HG02798 (cell line): ENCODE data around the gene JAM3.

Source experiments
- ATAC-seq: cut with Tn5 transposase; IDR thresholded peaks from one replicate; pipeline ENCODE4 v1.9.1; 2021; ENCODE audit warnings: mild to moderate bottlenecking; ENCODE audit not compliant: unreplicated experiment, poor library complexity

Gene JAM3

DNA sequence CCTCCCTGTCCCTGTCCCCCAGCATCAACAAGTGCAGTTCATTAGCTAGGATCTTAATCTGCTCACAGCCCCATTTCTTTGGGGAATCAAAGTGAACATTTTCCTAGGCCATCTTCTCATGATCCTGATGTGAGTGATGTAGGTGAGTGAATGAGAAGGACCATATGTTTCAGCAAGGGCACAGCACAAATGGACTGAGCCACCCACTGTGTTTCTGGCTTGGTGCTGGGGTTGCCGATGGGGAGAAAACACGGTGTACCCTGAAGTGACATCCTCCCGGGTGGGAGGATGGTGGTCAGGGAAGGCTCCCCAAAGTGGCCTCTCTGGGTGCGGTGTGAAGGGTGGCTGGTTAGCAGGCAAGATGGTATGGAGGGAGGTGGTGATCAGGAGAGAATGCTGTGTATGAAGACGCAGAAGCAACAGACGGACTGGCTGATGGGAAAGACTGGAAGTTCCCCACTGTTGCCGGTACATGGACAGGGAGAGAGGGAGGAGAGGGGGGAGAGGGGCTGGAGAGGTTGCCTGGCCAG lies 72.2 kb downstream of the JAM3 start:
- no peak for ATAC-seq

DNA sequence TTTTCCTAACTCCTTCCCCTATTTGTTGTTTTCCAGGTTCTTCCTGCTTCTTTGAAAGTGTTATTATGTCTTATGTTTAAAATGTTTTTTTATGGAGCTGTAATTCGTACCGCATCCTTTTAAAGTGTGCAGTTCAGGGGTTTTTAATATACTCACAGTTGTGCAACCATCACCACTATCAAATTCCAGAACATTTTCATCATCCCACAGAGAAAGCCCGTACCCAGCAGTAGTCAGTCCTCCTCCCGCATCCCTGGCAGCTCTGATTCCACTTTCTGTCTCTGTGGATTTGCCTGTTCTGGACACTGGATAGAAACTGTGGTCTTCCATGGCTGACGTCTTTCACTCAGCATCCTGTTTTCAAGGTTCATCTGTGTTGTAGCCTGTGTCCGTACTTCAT lies 73.7 kb downstream of the JAM3 start:
- no peak for ATAC-seq

DNA sequence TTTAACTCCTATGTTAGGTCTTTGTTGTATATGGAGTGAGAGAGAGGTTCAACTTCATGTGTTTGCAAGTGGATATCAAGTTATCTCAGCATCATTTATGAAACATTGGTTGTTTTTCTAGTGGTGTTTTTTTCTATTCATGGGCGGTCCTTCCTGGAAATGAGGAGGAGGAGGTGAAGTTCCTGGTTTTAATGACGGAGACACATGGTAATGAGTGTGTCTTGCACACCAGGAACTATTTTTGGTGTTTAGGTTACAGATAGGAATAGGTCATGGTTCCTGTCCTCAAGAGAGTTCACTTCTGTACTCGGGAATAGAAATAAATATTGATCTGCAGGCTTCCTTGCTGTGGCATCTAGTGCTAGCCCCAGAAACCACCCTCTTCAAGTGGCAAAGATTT lies 74.9 kb downstream of the JAM3 start:
- no peak for ATAC-seq

DNA sequence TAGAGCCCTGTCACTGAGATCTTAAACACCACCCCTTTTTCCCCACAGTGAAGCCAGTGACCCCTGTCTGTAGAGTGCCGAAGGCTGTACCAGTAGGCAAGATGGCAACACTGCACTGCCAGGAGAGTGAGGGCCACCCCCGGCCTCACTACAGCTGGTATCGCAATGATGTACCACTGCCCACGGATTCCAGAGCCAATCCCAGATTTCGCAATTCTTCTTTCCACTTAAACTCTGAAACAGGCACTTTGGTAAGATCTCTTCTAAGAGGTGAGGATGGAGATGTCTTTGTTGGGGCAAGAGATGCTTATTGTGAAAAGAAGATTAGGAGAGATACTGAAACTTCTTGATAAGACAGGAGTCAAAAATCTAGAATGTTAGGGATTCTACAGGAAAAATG lies 75.9 kb downstream of the JAM3 start:
- ATAC-seq, result no peak

DNA sequence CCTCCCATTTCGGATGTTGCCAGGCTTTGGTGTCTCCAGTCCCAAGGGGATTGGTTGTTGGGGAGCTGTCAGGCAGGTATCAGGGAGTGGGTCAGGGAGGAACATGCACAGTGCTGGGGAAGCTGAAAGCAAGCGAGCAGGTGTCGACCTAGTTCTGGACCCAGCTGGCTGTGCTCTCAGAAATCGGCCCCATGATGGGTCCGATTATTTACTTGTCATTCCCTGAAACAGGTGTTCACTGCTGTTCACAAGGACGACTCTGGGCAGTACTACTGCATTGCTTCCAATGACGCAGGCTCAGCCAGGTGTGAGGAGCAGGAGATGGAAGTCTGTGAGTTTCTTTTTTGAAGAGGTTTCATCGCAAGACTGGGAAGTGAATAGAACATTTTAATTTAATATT lies 76.8 kb downstream of the JAM3 start:
- ATAC-seq, result no peak

DNA sequence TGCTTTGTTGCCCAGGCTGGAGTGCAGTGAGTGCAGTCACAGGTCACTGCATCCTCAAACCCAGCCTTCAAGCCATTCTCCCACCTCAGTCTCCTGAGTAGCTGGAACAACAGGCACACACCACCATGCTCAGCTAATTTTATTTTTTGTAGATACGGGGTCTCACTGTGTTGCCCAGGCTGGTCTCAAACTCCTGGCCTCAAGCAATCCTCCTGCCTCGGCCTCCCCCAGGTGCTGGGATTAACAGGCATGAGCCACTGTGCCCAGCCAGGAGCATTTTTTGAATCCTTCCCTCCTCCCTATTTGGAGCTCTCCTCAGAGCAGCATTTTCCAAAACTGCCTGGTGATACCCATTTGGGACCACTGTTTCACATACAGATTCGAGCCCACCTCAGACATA lies 77.7 kb downstream of the JAM3 start:
- no peak for ATAC-seq

DNA sequence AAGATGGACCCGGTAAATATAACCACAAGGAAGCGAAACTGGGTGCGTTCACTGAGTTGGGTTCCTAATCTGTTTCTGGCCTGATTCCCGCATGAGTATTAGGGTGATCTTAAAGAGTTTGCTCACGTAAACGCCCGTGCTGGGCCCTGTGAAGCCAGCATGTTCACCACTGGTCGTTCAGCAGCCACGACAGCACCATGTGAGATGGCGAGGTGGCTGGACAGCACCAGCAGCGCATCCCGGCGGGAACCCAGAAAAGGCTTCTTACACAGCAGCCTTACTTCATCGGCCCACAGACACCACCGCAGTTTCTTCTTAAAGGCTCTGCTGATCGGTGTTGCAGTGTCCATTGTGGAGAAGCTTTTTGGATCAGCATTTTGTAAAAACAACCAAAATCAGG lies 80.5 kb downstream of the JAM3 start:
- ATAC-seq, result no peak

DNA sequence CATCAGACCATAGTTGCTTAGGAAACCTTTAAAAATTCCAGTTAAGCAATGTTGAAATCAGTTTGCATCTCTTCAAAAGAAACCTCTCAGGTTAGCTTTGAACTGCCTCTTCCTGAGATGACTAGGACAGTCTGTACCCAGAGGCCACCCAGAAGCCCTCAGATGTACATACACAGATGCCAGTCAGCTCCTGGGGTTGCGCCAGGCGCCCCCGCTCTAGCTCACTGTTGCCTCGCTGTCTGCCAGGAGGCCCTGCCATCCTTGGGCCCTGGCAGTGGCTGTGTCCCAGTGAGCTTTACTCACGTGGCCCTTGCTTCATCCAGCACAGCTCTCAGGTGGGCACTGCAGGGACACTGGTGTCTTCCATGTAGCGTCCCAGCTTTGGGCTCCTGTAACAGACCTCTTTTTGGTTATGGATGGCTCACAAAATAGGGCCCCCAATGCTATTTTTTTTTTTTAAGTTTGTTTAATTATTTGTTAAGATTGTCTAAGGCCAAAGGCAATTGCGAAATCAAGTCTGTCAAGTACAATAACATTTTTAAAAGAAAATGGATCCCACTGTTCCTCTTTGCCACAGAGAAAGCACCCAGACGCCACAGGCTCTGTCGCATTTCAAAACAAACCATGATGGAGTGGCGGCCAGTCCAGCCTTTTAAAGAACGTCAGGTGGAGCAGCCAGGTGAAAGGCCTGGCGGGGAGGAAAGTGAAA lies 81.5 kb downstream of the JAM3 start:
- no peak for ATAC-seq

DNA sequence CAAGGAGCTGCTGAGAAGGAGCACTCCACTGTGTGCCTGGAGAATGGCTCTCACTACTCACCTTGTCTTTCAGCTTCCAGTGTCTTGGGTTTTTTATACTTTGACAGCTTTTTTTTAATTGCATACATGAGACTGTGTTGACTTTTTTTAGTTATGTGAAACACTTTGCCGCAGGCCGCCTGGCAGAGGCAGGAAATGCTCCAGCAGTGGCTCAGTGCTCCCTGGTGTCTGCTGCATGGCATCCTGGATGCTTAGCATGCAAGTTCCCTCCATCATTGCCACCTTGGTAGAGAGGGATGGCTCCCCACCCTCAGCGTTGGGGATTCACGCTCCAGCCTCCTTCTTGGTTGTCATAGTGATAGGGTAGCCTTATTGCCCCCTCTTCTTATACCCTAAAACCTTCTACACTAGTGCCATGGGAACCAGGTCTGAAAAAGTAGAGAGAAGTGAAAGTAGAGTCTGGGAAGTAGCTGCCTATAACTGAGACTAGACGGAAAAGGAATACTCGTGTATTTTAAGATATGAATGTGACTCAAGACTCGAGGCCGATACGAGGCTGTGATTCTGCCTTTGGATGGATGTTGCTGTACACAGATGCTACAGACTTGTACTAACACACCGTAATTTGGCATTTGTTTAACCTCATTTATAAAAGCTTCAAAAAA lies 82.3 kb downstream of the JAM3 start:
- ATAC-seq, result no peak

DNA sequence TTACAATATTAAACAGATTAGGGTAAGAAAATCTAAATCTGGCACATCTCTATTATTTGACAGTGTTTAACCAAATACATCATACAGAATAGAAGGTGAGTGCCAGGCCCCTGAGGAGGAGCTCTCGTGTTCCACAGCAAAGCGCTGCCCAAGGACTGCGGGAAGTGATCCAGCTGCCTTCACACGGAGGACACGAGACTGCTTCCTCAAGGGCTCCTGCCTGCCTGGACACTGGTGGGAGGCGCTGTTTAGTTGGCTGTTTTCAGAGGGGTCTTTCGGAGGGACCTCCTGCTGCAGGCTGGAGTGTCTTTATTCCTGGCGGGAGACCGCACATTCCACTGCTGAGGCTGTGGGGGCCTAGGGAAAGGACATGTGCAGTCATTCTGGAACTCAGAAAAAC lies 83.8 kb downstream of the JAM3 start:
- no peak for ATAC-seq

DNA sequence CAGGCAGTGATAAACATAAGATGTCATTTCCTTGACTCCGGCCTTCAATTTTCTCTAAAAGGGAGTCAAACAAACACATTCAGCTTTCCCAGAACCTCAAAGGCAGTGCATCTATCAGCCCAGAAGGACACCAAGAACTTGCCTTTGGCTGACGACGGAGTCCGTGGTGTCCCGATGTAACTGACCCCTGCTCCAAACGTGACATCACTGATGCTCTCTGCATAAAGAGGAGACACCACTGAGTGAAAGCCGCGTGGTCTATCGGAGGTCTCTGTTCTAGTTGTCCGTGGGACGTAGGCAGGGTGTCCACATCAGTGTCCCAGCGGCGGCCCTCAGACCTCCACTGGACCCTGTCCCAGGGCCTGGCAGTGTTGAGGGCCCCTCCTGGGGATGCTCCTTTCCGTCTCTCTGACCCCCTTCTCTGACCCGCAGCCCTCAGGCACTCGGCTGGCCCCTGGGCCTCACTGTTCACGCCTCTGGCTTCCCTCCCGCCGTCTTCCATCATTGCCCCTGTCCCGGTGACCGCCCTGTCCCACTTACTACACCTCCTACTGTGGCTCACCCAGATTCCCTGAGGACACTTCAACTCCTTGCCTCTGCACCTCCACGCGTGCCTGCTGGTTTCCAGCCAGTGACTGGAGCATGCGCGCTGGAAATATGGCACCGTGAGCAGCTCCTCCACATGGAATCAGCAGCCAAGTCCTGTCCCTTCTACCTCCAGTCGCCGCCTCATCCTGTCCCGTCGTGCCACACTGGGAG lies 84.5 kb downstream of the JAM3 start:
- no peak for ATAC-seq

DNA sequence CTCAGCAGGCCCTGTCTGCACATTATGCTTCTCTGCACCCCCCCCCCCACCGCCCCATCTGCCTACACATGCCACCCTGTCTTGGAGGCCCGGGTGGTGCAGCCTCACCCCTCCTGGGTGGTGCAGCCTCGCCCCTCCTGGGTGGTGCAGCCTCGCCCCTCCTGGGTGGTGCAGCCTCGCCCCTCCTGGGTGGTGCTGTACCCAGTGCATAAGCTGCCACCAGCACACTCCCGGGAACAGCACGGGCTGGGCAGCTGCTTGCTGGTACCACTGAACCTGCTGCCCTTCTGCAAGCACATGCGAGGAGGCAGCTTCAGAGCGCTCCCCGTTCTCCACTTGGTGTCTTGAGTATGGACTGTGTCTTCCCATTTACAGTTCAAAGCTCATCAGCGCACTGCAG lies 85.6 kb downstream of the JAM3 start:
- no peak for ATAC-seq

DNA sequence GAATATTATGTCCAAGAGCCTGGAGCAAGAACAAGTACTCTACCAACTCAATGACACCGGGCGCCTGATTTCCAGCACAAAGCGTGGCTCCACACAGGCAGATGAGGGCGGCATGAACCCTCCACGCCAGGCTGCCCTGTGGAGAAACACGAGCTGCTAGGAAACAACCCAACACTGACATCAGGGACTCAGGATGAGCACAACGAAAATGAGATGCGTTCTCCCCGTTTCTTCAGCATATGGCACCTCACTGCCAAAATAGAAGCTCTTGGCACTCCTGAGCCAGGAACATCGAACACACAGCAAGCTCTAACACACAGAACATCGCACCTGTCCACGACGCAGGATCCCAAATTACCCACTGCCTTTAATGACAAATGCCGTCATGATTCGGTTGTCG lies 86.6 kb downstream of the JAM3 start:
- ATAC-seq, result no peak

DNA sequence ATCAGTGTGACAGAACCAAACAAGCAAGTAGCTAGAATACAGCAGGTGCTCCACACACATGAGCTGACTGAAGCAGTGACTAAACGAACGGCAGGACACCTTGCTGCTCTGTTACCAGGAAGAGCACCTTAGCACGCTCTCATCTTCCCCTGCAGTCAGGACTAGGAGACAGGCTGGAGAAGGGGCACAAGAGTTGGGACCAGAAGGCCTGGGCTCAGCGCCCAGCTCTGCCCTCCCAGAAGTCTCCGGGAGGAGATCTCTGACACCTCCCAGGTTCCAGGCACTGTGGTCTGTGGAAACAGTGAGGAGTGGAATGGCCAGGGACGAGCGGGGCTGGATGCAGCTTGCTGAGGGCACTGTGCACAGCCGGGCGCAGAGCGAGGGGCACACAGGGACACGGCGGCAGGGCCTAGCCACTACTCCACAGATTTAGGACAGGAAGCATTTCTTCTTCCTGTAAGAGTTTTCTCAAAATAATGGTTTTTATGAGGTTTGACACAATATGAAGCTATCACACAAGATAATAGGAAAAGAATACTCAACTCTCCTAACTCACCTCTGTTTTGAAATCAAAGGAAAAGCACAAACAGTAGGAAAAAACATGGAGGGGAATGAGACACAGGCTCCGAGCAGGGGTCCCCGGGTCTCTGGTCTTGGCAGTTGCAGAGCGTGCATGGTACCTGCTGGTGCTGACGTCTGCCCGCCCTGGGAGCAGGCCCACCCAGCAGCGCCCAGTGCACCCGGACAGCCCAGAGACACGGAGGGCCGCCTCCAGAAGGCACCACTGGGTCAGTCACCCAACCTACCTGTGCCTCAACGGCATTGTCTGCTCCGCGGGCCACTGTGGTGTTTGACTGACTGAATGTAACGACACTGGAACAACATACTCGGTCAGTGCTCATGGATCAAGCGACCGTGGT lies 87.3 kb downstream of the JAM3 start:
- no peak for ATAC-seq

DNA sequence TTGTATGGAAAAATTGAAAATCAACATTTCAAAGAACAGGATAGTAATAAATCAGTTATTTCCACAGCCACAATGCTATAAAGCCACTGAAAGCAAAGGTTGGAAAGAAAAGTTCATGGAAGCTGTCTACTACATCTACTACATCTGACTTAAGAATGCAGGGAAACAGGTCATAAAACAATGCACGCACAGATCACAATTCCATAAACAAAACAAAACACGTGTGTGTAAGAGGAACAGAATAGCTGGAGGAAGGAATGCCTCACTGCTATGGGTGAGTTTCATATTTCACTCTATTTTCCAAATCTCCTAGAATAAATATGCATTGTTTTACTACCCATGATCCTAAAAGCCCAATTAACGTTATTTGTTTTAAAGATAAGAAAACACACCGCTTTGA lies 88.6 kb downstream of the JAM3 start:
- no peak for ATAC-seq

DNA sequence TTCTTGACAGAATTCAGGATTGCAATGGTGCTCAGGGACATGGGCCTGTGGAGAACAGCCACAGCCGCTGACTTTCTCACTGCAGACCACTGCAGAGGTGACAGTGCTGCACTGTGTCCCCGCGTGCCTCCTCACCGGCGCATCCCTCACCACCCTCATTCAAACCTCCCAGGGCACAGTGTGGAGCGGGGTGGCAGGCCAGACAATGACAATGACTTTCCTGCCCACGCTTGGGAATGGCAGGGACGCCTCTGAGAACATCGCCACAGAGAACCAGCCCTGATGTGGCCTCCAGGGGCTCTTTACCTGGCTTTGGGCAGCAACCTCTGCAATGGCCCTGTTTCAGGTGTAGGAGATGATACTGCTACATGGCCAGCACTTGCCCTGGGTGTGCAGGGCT lies 89.2 kb downstream of the JAM3 start:
- ATAC-seq, result no peak

DNA sequence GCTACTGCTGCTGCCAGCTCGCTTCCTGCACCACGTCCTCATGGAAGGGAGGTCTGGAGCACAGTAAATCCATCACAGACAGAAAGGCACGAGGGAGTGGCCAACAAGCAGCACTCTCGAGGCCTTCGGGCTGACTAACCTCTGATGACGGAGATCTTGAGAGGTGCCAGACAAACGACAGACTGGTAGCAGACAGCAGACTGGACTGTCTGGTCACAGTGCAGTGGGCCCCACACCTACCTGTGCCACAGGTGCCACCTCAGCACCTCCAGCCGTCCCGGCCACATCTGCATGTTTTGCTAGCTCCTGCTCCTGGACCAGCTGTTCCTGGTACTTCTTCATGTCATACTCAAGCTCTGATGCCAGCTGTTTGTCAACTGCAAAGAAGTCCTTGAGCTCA lies 90.8 kb downstream of the JAM3 start:
- ATAC-seq, result no peak

DNA sequence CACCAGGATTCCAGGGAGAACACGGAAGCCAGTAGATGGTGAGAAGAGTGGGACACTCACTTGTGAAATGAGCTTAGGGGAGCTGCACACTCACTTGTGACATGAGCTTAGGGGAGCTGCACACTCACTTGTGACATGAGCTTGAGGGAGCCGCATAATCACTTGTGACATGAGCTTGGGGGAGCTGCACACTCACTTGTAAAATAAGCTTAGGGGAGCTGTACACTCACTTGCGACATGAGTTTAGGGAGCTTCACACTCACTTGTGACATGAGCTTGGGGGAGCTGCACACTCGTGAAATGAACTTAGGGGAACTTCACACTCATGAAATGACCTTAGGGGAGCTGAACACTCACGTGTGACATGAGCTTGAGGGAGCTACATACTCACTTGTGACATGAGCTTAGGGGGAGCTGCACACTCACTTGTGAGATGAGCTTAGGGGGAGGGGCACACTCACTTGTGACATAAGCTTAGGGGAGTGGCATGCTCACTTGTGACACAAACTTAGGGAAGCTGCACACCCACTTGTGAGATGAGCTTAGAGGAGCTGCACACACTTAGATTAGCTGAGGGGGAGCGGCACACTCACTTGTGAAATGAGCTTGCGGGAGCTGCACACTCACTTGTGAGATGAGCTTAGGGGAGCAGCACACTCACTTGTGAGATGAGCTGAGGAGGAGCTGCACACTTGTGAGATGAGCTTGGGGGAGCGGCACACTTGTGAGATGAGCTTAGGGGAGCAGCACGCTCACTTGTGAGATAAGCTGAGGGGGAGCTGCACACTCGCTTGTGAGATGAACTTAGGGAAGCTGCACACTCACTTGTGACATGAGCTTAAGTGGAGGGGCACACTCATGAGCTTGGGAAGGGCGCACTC lies 95.9 kb downstream of the JAM3 start:
- no peak for ATAC-seq

DNA sequence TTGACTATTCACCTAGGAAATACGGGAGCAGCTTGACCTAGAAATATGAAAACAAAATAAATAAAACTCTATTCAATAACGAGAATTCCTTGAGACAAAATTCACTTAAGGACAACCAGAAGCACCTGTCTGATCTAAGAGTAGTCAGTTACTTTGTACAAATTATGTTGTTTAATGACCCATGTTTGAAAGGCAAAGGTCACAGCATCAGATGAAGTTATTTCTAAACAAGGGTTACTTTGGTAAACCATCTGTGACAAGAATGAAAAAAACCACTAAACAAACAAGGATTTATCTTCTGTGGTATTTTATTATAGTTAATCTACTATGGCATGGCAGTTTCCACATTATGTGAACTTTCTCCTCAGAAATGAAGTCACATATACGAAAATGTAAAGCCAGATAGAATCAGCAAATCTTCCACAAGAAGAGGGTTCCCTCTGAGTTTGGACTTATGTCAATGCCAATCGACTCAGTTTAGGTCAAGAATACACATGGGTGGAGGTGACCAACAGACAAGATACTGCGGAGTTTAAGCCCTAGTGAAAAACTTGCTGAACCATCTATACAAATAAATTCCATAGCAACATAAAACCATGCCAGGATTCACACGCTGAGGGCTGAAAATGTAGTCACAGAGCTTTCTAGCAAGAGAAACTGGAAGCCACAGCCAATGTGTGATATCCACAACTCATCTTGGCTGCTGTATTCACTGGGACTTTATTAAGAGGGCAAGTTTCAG lies 101.5 kb downstream of the JAM3 start:
- ATAC-seq, result no peak
